Stomach smooth muscle (tissue), 2 donors: ENCODE measurements around the gene ATP6V1C2.

ENCODE experiments used
- H3K27ac ChIP-seq: one replicate; pipeline ENCODE4 v1.7.0; 2013; ENCODE audit warnings: mild to moderate bottlenecking, low read length, inconsistent platforms
- H3K27me3 ChIP-seq, 2 donors: one replicate each; pipeline ENCODE4 v1.7.0; 2013; ENCODE audit warnings: low read length in 2 of 2; ENCODE audit not compliant: insufficient read depth in 2 of 2, control insufficient read depth in 1 of 2
- H3K36me3 ChIP-seq, 2 donors: one replicate each; pipeline ENCODE4 v1.7.0; 2013; ENCODE audit warnings: low read length in 2 of 2; ENCODE audit not compliant: control insufficient read depth in 2 of 2, insufficient read depth in 2 of 2
- H3K4me1 ChIP-seq: one replicate; pipeline ENCODE4 v1.7.0; 2013; ENCODE audit warnings: low read length; ENCODE audit not compliant: control insufficient read depth, insufficient read depth
- H3K4me3 ChIP-seq, 2 donors: one replicate each; pipeline ENCODE4 v1.7.0; 2013; ENCODE audit warnings: low read length in 2 of 2
- H3K9ac ChIP-seq, 2 donors: one replicate each; pipeline ENCODE4 v1.7.0; 2013; ENCODE audit warnings: low read length in 2 of 2, mild to moderate bottlenecking in 1 of 2
- H3K9me3 ChIP-seq, 2 donors: one replicate each; pipeline ENCODE4 v1.7.0; 2013; ENCODE audit warnings: low read length in 2 of 2; ENCODE audit not compliant: control insufficient read depth in 2 of 2
- donor health status: healthy.
- donor health status: Pancreatic carcinoma.

ATP6V1C2 gene

DNA sequence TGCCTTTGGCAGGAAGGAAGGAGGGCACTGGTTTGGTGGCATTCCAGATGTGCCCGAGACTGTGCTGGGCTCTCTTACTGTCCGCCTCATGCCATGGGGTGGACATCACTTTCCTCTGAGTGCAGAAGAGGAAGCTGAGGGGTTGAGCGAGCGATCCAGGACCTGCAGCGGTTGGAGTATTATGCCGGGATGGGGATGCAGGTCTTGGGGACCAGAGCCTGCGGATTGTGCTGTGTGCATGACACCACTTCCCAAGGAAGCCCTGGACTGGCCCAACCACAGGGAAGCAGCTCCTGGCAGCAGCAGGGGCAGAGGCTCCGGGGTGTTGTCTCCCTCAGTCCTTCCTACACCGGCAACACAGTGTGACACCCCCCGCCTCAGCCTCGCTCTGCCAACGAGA is 44.5 kb downstream of the ATP6V1C2 start:
- peaks cover 0 to 2% of the 10 kb centered on the region in 2 donors for H3K27me3 ChIP-seq
- no peak overlapping the region for H3K9ac ChIP-seq
- H3K4me1 ChIP-seq = no peaks in the 10 kb centered on the region
- no peaks in the 10 kb centered on the region for H3K36me3 ChIP-seq
- H3K9me3 ChIP-seq = no peaks in the 10 kb centered on the region
- no peak overlapping the region for H3K27ac ChIP-seq
- no peak overlapping the region for H3K4me3 ChIP-seq

DNA sequence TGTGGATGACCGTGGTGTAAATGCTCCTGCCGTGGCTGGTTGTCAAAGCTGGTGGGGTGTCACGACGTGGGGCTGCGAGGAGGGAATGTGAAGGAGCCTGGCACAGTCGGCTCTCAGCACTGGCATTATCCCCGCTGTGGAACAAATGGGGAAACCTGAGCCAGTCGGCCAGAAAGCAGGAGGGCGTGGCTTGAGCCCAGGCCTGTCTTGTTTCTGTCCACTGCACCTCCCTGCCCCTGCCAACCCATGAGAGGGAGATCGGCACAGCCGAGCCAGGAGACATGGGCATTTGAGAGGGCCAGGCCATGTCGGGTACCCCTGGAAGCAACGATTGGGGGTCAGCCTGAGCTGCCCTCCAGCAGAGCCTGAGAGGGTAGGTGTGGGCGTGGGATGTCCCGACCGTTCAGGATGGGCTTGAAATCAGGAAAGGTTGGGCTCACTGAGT is 46.7 kb downstream of the ATP6V1C2 start:
- H3K9me3 ChIP-seq = no peaks in the 10 kb centered on the region
- no peak overlapping the region for H3K4me3 ChIP-seq
- no peak overlapping the region for H3K27ac ChIP-seq
- H3K36me3 ChIP-seq = no peaks in the 10 kb centered on the region
- no peak overlapping the region for H3K9ac ChIP-seq
- no peaks in the 10 kb centered on the region for H3K4me1 ChIP-seq
- peaks cover 0 to 2% of the 10 kb centered on the region in 2 donors for H3K27me3 ChIP-seq

DNA sequence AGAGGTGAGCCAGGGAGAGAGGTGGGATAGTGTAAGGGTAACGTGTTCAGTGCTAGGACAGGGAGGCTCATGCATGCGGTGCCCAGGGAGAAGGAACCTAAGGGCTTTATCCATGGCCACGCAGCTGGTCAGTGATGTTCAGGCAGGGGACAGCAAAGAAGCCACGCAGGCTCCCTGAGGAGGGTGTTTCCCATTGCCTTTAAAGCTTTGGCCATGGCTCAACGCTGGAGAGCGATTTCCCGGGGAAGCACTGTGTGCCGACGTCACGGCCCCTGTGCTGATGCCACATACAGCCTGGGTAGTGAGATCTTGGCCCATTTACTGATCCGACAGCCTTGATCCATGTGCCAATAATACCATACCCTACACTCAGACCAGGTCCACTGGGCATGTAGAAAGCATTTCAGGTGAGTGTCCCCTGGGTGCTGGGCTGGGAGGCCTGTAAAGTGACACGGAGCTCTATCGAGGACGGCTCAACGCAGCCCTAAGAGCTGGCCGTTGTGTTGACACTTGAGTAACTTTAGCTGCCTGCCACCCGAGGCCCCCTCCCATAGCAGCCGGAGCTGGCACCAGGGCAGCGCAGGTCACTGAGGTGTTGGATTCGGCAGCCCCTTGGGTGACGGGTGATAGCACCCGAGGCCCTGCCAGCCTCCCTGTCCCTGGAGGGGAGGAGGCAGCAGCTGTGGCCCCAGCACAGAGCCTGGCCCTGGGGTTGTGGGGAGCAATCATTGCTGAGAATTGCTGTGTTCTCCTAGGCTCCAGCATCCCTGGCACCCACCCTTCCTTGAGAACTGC is 49.7 kb downstream of the ATP6V1C2 start:
- no peaks in the 10 kb centered on the region for H3K9me3 ChIP-seq
- H3K27me3 ChIP-seq = no peaks in the 10 kb centered on the region
- H3K4me1 ChIP-seq = peaks cover 4% of the 10 kb centered on the region
- no peaks in the 10 kb centered on the region for H3K36me3 ChIP-seq
- no peak overlapping the region for H3K27ac ChIP-seq
- no peak overlapping the region for H3K4me3 ChIP-seq
- no peak overlapping the region for H3K9ac ChIP-seq

DNA sequence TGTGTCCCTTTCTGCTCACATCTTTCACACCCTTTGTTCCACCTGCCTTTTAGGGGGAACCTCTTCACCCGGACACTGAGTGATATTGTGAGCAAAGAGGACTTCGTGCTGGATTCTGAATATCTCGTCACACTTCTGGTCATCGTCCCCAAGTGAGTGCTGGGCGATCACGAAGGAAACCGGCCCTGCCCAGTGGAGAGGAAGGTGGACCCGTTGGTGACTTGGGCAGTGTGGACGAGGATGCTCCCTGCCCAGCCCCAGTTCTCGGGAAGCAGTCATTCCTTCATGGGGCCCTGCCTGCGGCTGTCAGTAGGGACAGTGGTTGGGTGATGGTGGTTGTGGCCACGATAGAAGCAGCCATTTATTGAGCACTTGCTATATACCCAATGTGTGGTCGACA is 50.4 kb downstream of the ATP6V1C2 start:
- Histone ChIP-seq H3K4me3 (no peak overlapping the region), H3K27ac (no peak overlapping the region), H3K4me1 (peaks cover 4% of the 10 kb centered on the region), H3K9me3 (no peaks in the 10 kb centered on the region), H3K27me3 (no peaks in the 10 kb centered on the region), H3K9ac (no peak overlapping the region), H3K36me3 (no peaks in the 10 kb centered on the region)

DNA sequence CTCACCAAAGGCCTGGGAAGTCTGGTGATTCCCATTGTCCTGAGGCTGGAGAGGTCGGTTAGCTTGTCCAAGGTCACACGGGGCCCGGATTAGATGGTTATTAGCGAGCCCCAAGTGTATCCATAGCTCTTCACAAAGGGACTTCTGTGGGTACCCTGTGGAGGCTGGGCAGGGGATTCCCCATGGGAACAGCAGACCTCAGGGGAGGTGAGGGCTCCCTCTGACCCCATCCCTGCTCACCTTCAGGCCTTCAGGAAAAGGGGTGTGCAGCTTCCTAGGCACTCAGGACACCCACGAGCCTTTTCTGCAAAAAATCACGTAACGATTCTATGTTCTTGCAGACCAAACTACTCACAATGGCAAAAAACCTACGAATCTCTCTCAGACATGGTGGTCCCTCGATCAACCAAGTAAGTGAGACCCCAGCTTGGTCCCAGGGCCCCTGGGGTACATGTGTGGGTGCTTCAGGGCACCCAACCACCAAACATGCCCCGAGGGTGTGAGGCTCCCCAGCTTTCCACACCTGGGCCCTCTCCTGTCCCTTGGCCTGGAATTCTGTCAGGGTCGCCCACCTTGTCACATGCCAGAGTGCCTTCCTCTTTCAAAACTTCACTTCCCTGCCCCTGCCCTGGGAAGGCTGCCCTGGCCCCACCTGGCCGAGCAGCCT is 50.9 kb downstream of the ATP6V1C2 start:
- H3K4me1 ChIP-seq = peaks cover 4% of the 10 kb centered on the region
- H3K4me3 ChIP-seq = no peak overlapping the region
- H3K27me3 ChIP-seq = no peaks in the 10 kb centered on the region
- no peak overlapping the region for H3K27ac ChIP-seq
- H3K9ac ChIP-seq = no peak overlapping the region
- no peaks in the 10 kb centered on the region for H3K36me3 ChIP-seq
- H3K9me3 ChIP-seq = no peaks in the 10 kb centered on the region

DNA sequence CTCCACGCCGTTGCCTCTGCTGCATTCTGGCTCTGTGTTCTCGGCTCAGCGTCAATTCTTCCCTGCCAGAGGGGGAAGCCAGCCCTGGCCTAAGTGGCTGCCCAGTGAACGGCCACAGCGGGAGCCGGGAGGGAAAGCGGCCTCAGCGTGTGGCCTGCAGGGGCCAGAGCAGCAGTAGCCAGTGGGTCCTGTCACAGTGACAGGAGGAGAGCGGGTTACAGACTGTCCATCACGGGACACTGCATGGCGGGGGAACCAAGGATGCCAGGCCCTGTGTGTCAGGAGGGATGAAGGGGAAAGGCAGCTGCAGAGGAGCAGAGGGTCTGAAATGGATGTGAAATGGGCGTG is 51.4 kb downstream of the ATP6V1C2 start:
- H3K36me3 ChIP-seq = no peaks in the 10 kb centered on the region
- no peak overlapping the region for H3K9ac ChIP-seq
- no peak overlapping the region for H3K27ac ChIP-seq
- H3K9me3 ChIP-seq = no peaks in the 10 kb centered on the region
- H3K27me3 ChIP-seq = no peaks in the 10 kb centered on the region
- H3K4me3 ChIP-seq = no peak overlapping the region
- peaks cover 4% of the 10 kb centered on the region for H3K4me1 ChIP-seq

DNA sequence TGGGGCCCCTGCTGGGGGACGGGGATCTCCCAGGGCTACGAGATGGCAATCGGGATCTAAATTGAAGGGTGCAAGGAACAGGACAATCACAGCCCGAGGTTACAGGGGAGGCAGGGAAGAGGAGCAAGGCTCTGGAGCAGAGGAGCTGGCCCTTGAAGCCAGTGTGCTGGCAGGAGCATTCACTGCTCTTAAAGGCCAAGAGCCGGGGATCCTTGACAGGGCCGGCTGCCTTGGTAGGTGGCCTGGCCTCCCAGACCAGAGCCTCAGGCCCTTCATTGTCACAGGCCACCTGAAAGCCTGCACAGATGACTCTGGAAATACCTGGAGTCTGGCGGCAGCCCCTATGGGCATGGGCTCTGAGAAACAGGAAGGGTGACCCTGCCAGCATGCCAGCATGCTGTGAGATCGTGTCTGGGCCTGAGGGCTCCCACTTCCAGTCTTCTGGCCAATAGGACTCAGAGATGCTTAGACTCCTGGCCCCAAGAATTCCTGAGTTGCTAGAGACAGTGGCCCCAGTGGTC is 52.5 kb downstream of the ATP6V1C2 start:
- peaks cover 4% of the 10 kb centered on the region for H3K4me1 ChIP-seq
- no peaks in the 10 kb centered on the region for H3K27me3 ChIP-seq
- no peak overlapping the region for H3K27ac ChIP-seq
- H3K9ac ChIP-seq = no peak overlapping the region
- H3K4me3 ChIP-seq = no peak overlapping the region
- no peaks in the 10 kb centered on the region for H3K9me3 ChIP-seq
- H3K36me3 ChIP-seq = peaks cover 0 to 4% of the 10 kb centered on the region in 2 donors

DNA sequence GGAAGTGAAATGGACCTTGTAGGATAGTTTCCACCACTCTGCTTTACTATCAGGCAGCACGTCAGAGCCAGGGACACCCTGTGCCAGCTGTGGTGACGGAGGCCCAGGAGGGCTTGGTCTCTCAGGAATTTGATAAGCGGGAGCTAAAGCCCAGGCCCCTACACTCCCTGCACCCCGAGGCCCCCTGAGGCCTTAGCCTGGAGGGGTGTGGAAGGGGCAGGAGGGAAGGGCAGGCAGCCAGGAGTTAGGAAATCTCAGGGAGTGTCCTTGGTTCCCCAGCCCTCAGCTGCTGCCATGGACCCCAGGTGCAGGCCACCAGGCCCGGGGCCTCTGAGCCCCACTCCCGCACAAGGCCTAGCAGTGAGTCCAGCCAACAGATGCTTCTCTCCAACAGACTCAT is 53.0 kb downstream of the ATP6V1C2 start:
- Histone ChIP-seq H3K27me3 (no peaks in the 10 kb centered on the region), H3K9me3 (no peaks in the 10 kb centered on the region), H3K9ac (no peak overlapping the region), H3K36me3 (peaks cover 0 to 4% of the 10 kb centered on the region in 2 donors), H3K4me3 (no peak overlapping the region), H3K4me1 (peaks cover 4% of the 10 kb centered on the region), H3K27ac (no peak overlapping the region)

DNA sequence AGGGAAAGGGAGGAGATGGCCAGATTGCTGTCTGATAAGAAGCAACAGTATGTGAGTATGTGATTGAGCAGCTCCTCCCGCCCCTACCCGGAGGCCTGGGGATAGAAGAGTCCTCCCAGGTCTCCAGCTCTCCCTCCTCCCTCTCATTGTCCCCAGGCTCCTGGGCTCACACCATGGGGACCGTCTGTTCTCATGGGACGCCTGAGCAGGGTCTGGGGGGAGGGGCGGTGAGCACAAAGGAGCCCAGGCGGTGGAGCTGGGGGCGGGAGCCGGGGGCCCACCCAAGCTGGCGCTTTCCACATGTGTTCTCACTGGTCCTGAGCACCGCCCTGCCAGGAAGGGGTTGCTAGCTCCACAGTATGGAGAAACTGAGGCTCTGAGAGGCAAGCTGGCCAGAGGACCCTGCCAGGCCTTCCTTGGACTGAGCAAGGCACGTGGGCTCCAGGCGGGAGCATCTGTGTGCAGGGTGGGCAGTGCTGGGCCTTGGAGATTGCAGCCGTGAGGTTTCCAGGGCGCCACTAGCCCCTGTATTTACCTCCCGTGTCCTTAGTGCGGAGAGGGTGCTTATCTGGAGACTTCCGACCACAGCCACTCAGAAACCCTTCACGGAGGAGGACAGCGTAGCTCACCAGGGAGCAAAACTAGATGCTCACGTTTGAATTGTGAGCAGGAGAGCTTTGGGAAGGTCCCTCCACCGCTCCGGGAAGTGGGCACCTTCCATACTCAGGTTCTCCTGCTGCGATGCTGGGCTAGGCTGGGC is 53.8 kb downstream of the ATP6V1C2 start:
- H3K27ac ChIP-seq = no peak overlapping the region
- peaks cover 4% of the 10 kb centered on the region for H3K4me1 ChIP-seq
- H3K9ac ChIP-seq = no peak overlapping the region
- peaks cover under 1 to 5% of the 10 kb centered on the region in 2 donors for H3K36me3 ChIP-seq
- H3K4me3 ChIP-seq = no peak overlapping the region
- no peaks in the 10 kb centered on the region for H3K9me3 ChIP-seq
- no peaks in the 10 kb centered on the region for H3K27me3 ChIP-seq

DNA sequence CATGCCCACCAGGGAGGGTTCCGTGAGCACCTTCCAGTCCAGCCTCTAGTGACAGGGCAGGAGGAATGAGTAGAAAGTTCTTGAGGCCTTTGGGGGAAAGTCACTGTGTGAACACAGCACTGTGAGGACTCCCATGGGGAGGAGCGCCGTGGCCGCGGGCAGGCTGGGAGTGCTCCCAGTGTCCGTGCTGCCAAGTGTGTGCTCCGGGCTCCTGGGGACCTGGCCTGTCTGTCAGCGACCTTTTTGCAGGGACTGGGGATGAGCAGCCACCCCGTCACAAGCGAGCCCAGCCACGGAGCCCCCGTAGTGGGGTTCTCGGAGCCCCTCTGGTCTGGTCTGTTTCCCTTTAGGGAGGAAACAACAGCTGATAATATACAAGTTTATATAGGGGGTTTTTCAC is 54.4 kb downstream of the ATP6V1C2 start:
- H3K4me1 ChIP-seq = peaks cover 4% of the 10 kb centered on the region
- no peaks in the 10 kb centered on the region for H3K9me3 ChIP-seq
- no peaks in the 10 kb centered on the region for H3K27me3 ChIP-seq
- no peak overlapping the region for H3K9ac ChIP-seq
- no peak overlapping the region for H3K4me3 ChIP-seq
- H3K36me3 ChIP-seq = peaks cover 4 to 7% of the 10 kb centered on the region in 2 donors
- H3K27ac ChIP-seq = no peak overlapping the region
